ENCODE results near the gene PNLIPRP2.

Gene PNLIPRP2

GRCh38 chr10:116686632-116687031 lies 65.9 kb downstream of the PNLIPRP2 start:
- DNase-seq = no peak

- no peak for DNase-seq
Observed at GRCh38 chr10:116687633-116688032, 66.9 kb downstream of the PNLIPRP2 start.

DNA sequence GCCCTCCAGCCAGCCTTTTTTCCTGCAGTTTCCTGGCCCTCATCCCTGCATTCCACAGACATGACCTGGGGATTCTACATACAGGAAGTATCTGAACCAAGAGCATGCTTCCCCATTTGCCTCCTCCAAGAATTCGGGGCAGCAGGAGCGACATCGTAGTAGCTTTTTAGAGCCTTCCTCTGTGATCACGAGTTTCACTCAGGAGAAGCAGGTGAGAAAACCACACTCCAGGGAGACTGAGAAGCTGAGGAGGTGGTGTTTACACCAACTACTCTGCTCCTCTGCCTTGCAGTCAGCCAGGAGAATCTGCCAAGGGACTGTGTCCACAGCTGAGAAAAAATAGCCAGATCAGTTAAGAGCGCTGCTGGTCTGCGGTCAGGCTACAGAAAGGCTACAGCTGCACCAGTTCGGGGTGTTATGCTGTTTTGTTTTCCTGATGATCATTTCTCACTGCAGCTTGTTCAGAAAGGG lies 67.5 kb downstream of the PNLIPRP2 start:
- DNase-seq = no peak

DNA sequence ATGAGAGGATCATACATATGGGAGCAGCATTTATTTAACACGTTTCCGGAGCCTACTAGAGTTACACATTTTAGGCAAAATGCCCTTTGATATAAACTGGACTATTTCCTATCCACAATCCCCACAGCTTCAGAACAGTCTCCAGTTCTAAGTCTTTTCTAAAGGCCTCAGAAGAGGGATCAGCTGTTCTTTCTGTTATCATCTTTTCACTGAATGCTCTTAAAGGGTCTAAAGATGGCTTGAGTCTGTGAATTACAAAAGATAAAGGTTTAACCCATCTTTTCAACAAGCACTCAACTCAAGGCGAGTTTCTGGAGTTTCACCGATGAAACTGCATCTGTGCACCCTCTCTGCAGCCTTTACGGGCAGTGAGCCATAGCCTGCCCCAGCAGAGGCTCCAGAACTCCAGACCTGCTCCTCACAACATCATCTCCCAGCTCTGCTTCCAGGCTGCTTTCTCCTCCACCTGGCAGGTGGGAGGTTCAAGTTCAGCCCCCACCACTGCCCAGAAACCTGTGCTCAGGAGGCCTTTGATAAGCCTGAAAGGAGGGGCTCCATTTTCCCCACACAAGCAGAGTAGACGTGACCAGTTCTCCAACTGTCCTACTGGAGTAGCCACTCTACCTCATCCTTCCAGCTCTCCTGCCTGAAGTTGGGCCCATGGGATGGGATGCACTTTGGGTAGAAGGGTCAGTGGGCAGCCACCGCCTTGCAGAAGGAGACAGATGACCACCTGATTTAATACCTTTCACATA lies 68.2 kb downstream of the PNLIPRP2 start:
- no peak for DNase-seq

DNA sequence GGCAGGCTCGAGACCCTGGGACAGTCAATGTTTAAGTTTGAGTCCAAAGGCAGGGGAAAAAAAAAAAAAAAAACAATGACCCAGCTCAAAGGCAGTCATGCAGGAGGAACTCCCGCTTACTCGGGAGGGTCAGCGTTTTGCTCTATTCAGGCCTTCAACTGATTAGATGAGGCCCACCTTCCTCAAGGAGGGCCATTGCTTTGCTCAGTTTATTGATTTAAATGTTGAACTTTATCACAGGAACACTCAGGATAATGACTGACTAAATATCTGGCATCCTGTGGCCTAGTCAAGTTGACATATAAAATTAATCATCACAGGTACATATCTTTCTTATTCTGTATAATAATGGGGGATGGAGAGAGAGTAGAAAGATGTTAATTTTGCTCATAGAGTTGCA lies 69.0 kb downstream of the PNLIPRP2 start:
- DNase-seq = no peak

GRCh38 chr10:116690356-116691322 lies 69.9 kb downstream of the PNLIPRP2 start:
- DNase-seq = peak; percentile 57

DNA sequence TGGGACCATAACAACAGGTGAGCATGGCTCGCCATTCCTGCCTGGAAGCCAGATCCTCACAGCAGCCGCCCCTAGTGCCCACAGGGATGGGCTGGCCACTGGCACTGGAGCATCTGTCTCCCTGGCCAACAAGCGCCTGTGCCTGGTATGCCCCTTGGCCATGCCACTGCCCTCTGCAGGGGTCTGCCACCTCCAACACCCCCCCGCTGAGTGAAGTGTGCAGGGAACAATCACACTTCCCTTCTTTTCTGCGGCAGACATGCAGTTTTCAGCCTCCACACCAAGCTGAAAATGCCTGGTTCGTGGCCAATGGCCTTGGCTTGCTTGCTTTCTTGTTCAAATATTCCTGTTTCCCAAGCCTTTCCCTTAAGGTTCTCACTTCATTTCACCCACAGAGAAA lies 70.9 kb downstream of the PNLIPRP2 start:
- DNase-seq = no peak

DNA sequence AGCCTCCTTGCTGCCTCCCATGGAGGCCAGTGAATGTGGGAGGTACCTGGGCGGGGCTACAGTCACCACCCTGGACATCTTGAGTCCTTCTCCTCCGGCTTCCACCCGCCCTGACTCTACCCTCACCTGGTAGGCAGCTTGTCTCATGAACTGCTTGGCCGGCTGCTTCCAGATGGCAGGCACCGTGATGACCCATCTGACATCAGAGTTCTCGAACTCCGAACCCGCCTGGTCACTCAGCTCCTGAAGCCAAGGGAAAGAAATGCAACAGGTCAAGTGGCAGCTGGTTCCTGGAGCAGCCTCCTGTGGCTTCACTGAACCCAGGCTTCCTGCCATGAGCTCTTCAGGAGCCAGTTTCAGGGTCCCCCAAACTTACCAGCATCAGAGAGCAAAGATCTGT lies 71.5 kb downstream of the PNLIPRP2 start:
- no peak for DNase-seq

DNA sequence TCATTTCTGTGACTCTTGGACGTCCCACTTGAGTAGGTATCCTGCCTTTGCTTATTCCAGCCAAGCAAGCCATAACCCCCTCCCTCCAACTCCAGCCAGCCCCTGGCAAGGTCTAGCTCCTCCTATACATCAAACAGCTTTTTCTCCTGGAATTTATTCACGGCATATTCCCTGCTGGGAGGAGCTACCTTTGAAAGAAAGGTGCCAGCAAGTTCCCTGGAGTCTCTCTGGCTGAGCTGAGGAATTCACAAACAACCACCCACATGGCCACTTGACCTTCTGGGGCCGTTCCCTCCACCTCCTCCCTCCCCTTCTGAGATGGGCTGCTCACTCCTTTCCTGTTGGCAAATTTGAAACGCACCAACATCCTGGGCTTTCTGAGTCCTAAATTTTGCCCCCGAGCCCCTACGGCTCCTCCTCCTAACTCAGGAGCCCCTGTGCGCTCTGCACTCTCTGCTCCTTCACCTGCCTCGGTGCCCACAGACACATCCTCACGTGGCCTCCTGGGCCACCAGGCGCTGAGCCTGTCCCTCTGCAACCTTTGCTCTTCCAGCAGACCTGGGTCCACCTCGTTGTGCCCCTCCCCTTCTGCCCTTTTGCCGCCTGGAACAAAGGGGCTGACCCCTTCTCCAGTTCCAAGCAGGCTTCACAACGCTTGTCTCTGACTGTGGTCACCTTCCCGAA lies 73.6 kb downstream of the PNLIPRP2 start:
- DNase-seq = no peak

All from midbrain (tissue), 1 donor.